Smooth muscle cell (in vitro differentiated cells): ENCODE data around the gene PRKAG2. TPM values are rescaled to one million over a fixed set of nuclear protein-coding genes. Genes with fewer than 3 reads are reported as not detected.

Experiments
- DNase-seq: peaks from one replicate; lab custom pipeline; 2025; ENCODE audit not compliant: unreplicated experiment; lab: John Stamatoyannopoulos, UW
- H2AFZ ChIP-seq: fragments of 200-600 bp; sonication (generic); 2 replicates; pipeline ENCODE4 v1.6.0; 2016; ENCODE audit warnings: antibody characterized with exemption, low read depth, mild to moderate bottlenecking
- H3F3A ChIP-seq: fragments of 200-600 bp; sonication (generic); 2 replicates; pipeline ENCODE4 v1.6.0; 2017; ENCODE audit warnings: antibody characterized with exemption, low read depth
- H3K27ac ChIP-seq: fragments of 200-600 bp; sonication (generic); 2 replicates; pipeline ENCODE4 v1.5.1; 2016; ENCODE audit warnings: low read depth, mild to moderate bottlenecking
- H3K27me3 ChIP-seq: fragments of 200-600 bp; sonication (generic); 2 replicates; pipeline ENCODE4 v1.6.1; 2016; ENCODE audit warnings: low read depth, mild to moderate bottlenecking
- H3K36me3 ChIP-seq: fragments of 200-600 bp; sonication (generic); 2 replicates; pipeline ENCODE4 v1.5.1; 2016; ENCODE audit warnings: low read depth
- H3K4me1 ChIP-seq: fragments of 200-600 bp; sonication (generic); 2 replicates; pipeline ENCODE4 v1.5.1; 2016; ENCODE audit warnings: low read depth
- H3K4me2 ChIP-seq: fragments of 200-600 bp; sonication (generic); 2 replicates; pipeline ENCODE4 v1.6.0; 2016; ENCODE audit warnings: mild to moderate bottlenecking
- H3K4me3 ChIP-seq: fragments of 200-600 bp; sonication (generic); 2 replicates; pipeline ENCODE4 v1.5.1; 2016; ENCODE audit warnings: mild to moderate bottlenecking
- H3K79me2 ChIP-seq: fragments of 200-600 bp; sonication (generic); 2 replicates; pipeline ENCODE4 v1.6.0; 2016; ENCODE audit warnings: low read depth, mild to moderate bottlenecking
- H3K9ac ChIP-seq: fragments of 200-600 bp; sonication (generic); 2 replicates; pipeline ENCODE4 v1.6.0; 2016; ENCODE audit warnings: low read depth
- H3K9me3 ChIP-seq: fragments of 200-600 bp; sonication (generic); replicated peaks from 2 replicates; pipeline ENCODE4 v1.5.1; 2016; ENCODE audit warnings: low read depth
- H4K20me1 ChIP-seq: fragments of 200-600 bp; sonication (generic); 2 replicates; pipeline ENCODE4 v1.6.0; 2016; ENCODE audit warnings: low read depth
- CTCF ChIP-seq: fragments of 200-600 bp; sonication (generic); IDR thresholded peaks from 2 replicates; pipeline ENCODE4 v1.5.1; 2017; ENCODE audit warnings: borderline replicate concordance, mild to moderate bottlenecking, antibody characterized with exemption; ENCODE audit not compliant: insufficient read depth, poor library complexity, severe bottlenecking
- WGBS: methylation state at CpG from one replicate; pipeline ENCODE4 v1.1.7; 2016; ENCODE audit warnings: low lambda C conversion rate; 5-methylcytosine and 5-hydroxymethylcytosine counted together
- polyA plus RNA-seq: library from polyadenylated mRNA; unstranded; fragments of >200 nt; fragmentation: Nextera tagmentation; extraction: Ambion mirVana; gene quantifications from 2 replicates; pipeline ENCODE4 v1.2.1, GENCODE V29; 2016
- total RNA-seq: library from RNA; depleted of rRNA; stranded (reverse); fragments of >200 nt; gene quantifications from 2 replicates; pipeline ENCODE4 v1.2.3, GENCODE V29; 2014

Gene PRKAG2
- total and polyA plus RNA-seq, 2 experiments from 2014 or later, result 3.5 to 3.9 TPM

DNA sequence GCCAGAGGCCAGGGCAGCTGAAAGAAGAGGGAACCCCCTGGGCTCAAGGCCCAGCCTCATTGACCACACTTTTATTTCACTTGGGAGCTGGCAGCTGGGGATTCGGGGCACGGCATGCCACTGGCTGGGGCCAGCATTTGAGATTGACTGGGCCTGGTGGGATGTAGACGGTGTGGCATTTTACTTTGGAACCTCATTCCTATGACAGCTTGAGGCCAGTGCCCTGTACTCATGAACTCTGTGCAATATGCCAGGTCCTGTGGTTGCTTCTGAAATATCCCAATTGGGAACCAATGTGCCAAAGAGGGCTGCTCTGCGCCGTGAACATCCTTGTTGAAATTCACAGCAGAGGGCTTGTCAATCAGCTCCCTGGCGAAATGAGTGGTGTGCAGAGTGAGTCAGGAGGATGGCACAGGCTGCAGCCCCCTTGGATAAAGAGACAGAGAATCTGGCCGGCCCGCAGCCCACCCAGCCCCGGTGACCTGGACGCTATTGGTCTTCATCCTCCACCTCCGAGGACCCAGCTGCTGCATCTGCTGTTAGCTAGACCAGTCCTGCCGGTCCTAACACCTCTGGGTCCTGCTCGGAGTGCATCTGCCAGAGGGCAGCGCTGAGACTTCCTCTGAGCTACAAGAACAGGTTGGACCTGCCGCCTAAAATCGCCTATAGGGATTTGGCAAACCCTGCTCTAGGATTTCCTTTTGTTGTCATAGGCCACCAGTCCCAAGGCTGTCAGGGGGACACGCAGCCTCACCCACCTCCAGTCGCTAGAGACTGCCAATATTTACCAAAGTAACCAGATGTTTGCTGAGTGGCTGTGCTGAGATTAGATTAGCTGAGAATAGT, 58.0 kb downstream of the PRKAG2 start:
- WGBS, result 78% methylated on average over 18 of the region's 18 CpGs

DNA sequence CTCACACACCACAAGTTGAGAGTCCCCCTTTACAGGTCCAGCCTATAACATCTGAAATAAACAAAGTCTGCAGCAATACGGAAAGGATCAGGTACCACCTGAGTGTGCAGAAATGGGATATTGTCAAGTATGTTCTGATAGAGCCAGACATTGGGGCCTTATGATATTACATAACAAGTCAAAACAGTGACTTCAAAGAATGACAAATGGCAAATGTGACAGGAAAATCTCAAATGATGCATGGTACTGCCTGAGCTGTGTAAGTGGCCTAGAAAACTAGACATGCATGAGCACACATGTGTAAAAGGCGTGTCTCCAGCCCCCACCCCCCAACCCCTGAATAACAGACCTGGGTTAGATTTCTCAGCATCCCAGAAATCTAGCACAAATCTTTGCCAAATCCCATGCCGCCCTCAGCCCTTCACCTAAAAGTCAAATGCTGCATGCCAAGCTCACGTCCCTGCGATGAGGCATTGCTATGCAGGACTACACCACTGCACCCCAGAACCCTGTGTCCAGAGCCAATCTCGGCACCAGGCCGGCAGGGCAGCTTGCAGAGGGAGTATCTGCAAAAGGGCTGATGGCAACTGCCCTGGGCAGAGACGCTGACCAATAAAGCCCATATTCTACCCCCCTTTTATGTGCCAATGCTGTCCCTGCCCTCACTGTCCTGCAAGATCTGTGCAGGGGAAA, 58.8 kb downstream of the PRKAG2 start:
- Histone ChIP-seq H3K4me2 (no peak overlapping the region), H3K27me3 (peaks cover 4% of the 10 kb centered on the region), H3K36me3 (no peaks in the 10 kb centered on the region), H3K4me1 (peaks cover 8% of the 10 kb centered on the region), H4K20me1 (no peaks in the 10 kb centered on the region), H3K27ac (no peak overlapping the region), H3K79me2 (no peaks in the 10 kb centered on the region), H3F3A (no peaks in the 10 kb centered on the region), H3K9ac (no peak overlapping the region), H2AFZ (no peak overlapping the region), H3K9me3 (no peaks in the 10 kb centered on the region), H3K4me3 (no peak overlapping the region)
- WGBS, result 93% methylated on average over 8 of the region's 8 CpGs
- TF ChIP-seq CTCF, result no peak
- DNase-seq, result no peak

More for the DNA sequence above, 58.0 kb downstream of the PRKAG2 start:
- no peaks in the 10 kb centered on the region for H3F3A ChIP-seq
- no peak for TF ChIP-seq CTCF
- no peaks in the 10 kb centered on the region for H4K20me1 ChIP-seq
- peaks cover 8% of the 10 kb centered on the region for H3K4me1 ChIP-seq
- no peak overlapping the region for H2AFZ ChIP-seq
- no peak overlapping the region for H3K4me2 ChIP-seq
- no peaks in the 10 kb centered on the region for H3K36me3 ChIP-seq
- DNase-seq, result no peak
- H3K27ac ChIP-seq, result no peak overlapping the region
- H3K9ac ChIP-seq, result no peak overlapping the region
- H3K27me3 ChIP-seq, result peaks cover 4% of the 10 kb centered on the region
- no peak overlapping the region for H3K4me3 ChIP-seq
- no peaks in the 10 kb centered on the region for H3K79me2 ChIP-seq
- no peaks in the 10 kb centered on the region for H3K9me3 ChIP-seq

DNA sequence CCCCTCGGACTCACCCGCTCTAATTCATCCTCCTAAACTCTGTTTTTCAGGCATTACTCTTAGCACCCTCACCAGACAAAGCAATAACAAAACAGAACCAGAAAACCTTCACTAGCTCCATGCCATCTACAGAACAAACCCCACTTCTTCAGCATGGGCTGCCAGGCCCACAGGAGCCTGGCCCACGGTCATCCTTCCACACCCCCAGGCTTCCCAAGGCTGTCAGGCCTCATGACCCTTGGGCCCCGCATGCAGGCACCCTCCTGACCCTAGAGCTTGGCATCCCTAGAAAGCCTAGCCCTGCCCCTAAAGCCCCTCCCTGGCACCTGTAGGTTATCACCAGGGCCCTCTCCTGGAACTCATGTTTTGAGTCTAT, 59.6 kb downstream of the PRKAG2 start:
- Histone ChIP-seq H3K27me3 (peaks cover 4% of the 10 kb centered on the region), H3K79me2 (no peaks in the 10 kb centered on the region), H3K4me3 (no peak overlapping the region), H3K4me1 (peaks cover 8% of the 10 kb centered on the region), H3K9ac (no peak overlapping the region), H2AFZ (no peak overlapping the region), H3K9me3 (no peaks in the 10 kb centered on the region), H4K20me1 (no peaks in the 10 kb centered on the region), H3K27ac (no peak overlapping the region), H3F3A (no peaks in the 10 kb centered on the region), H3K36me3 (no peaks in the 10 kb centered on the region), H3K4me2 (no peak overlapping the region)
- DNase-seq, result no peak
- no peak for TF ChIP-seq CTCF
- WGBS, result 96% methylated on average over 4 of the region's 4 CpGs
